HepG2 (cell line): ENCODE measurements around the gene PRR22. TPM values are rescaled to one million over a fixed set of nuclear protein-coding genes. Genes with fewer than 3 reads are reported as not detected.
A peak's percentile ranks its signal among the peaks of the same experiment; 100 is the strongest.

ENCODE experiments used
- CAMTA2 ChIP-seq: sonication (generic); formaldehyde crosslinking; IDR thresholded peaks from 2 replicates; pipeline ENCODE4 v1.4.0; 2020; ENCODE audit warnings: mild to moderate bottlenecking, missing genetic modification reagents, borderline replicate concordance
- KLF11 ChIP-seq: IDR thresholded peaks from 2 replicates; pipeline ENCODE4 v1.6.1; 2016; ENCODE audit warnings: missing compliant biosample characterization
- KLF12 ChIP-seq: sonication (generic); formaldehyde crosslinking; IDR thresholded peaks from 2 replicates; pipeline ENCODE4 v1.4.0; 2020; ENCODE audit warnings: missing genetic modification reagents, borderline replicate concordance
- MLLT10 ChIP-seq: sonication (generic); formaldehyde crosslinking; IDR thresholded peaks from 2 replicates; pipeline ENCODE4 v1.4.0; 2020; ENCODE audit warnings: missing genetic modification reagents
- NAIF1 ChIP-seq: sonication (generic); formaldehyde crosslinking; IDR thresholded peaks from 2 replicates; pipeline ENCODE4 v1.5.0; 2020; ENCODE audit warnings: mild to moderate bottlenecking, missing genetic modification reagents, borderline replicate concordance
- RAD21 ChIP-seq: fragments of 450-650 bp; formaldehyde crosslinking; IDR thresholded peaks from 2 replicates; pipeline ENCODE4 v1.5.0; 2020; ENCODE audit warnings: mild to moderate bottlenecking
- RXRB ChIP-seq: IDR thresholded peaks from 2 replicates; pipeline ENCODE4 v1.6.1; 2016; ENCODE audit warnings: borderline replicate concordance, missing genetic modification reagents, missing compliant biosample characterization
- SNAPC4 ChIP-seq: sonication (generic); formaldehyde crosslinking; IDR thresholded peaks from 2 replicates; pipeline ENCODE4 v1.4.0; 2020; ENCODE audit warnings: mild to moderate bottlenecking, missing genetic modification reagents
- SUZ12 ChIP-seq: fragments of 150-350 bp; IDR thresholded peaks from 2 replicates; pipeline ENCODE4 v1.6.1; 2014; ENCODE audit warnings: low read depth, low read length
- TEAD2 ChIP-seq: sonication (generic); formaldehyde crosslinking; IDR thresholded peaks from 2 replicates; pipeline ENCODE4 v1.9.0; 2021; ENCODE audit warnings: missing genetic modification reagents
- ZBTB1 ChIP-seq: sonication (generic); formaldehyde crosslinking; IDR thresholded peaks from 2 replicates; pipeline ENCODE4 v1.4.0; 2020; ENCODE audit warnings: missing genetic modification reagents, borderline replicate concordance
- ZBTB4 ChIP-seq: sonication (generic); formaldehyde crosslinking; IDR thresholded peaks from 2 replicates; pipeline ENCODE4 v1.4.0; 2020; ENCODE audit warnings: missing genetic modification reagents, mild to moderate bottlenecking, borderline replicate concordance
- ZFP36 ChIP-seq: fragments of 150-350 bp; IDR thresholded peaks from 2 replicates; pipeline ENCODE4 v1.6.1; 2018; ENCODE audit warnings: borderline replicate concordance, low read length, low read depth; ENCODE audit not compliant: partially characterized antibody
- ZNF225 ChIP-seq: sonication (generic); formaldehyde crosslinking; IDR thresholded peaks from 2 replicates; pipeline ENCODE4 v1.4.0; 2020; ENCODE audit warnings: mild to moderate bottlenecking, missing genetic modification reagents
- ZSCAN25 ChIP-seq: sonication (generic); formaldehyde crosslinking; IDR thresholded peaks from 2 replicates; pipeline ENCODE4 v1.8.0; 2022; ENCODE audit warnings: mild to moderate bottlenecking, missing genetic modification reagents
- polyA plus RNA-seq, 8 experiments: library from polyadenylated mRNA; depleted of rRNA in 3 of 8; stranded (reverse) in 7 of 8; unstranded in 1 of 8; fragments of >200 nt; fragmentation: Illumina TruSeq in 4 of 8; extraction: Trizol in 4 of 8; gene quantifications; 2 replicates each; pipeline versions ENCODE4 v1.2.1 to v1.2.3, GENCODE V29; 2011 to 2016; ENCODE audit warnings: low read depth in 4 of 8, missing spikeins in 1 of 8, mixed read lengths in 1 of 8; ENCODE audit not compliant: insufficient read depth in 1 of 8
- total RNA-seq, 5 experiments: library from RNA; depleted of rRNA; stranded (reverse); fragments of >200 nt; fragmentation: Illumina TruSeq; extraction: Trizol; gene quantifications; 2 replicates each; pipeline ENCODE4 v1.2.3, GENCODE V29; 2016; ENCODE audit warnings: low read depth in 1 of 5
- TF ChIP-seq, protein P1 (sequence below): sonication (generic); formaldehyde crosslinking; IDR thresholded peaks from 2 replicates; pipeline ENCODE4 v1.9.0; 2021; ENCODE audit warnings: missing genetic modification reagents, borderline replicate concordance
- TF ChIP-seq, protein P2 (sequence below): sonication (generic); formaldehyde crosslinking; IDR thresholded peaks from 2 replicates; pipeline ENCODE4 v1.5.1; 2020; ENCODE audit warnings: mild to moderate bottlenecking, missing genetic modification reagents, borderline replicate concordance

PRR22 gene
- total and polyA plus RNA-seq, 2 of the 13 experiments (the other 11 are each of a cell fraction or from before 2014, with no cell fraction given) = 0.84 to 2.3 TPM

GRCh38 chr19:5790559-5791520, 6.3 kb upstream of the PRR22 start, which contains the start of gene DUS3L (continued):
- no peak for TF ChIP-seq MLLT10
- peak; percentile 91 for TF ChIP-seq ZNF225 (CRISPR knock-in tag)
- no peak; the same call in 1 of the 2 replicates for TF ChIP-seq RAD21 (CRISPR knock-in tag)
- TF ChIP-seq, protein P1, sequence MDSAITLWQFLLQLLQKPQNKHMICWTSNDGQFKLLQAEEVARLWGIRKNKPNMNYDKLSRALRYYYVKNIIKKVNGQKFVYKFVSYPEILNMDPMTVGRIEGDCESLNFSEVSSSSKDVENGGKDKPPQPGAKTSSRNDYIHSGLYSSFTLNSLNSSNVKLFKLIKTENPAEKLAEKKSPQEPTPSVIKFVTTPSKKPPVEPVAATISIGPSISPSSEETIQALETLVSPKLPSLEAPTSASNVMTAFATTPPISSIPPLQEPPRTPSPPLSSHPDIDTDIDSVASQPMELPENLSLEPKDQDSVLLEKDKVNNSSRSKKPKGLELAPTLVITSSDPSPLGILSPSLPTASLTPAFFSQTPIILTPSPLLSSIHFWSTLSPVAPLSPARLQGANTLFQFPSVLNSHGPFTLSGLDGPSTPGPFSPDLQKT (CRISPR knock-in tag) = no peak
- TF ChIP-seq ZFP36 = no peak
- peak; percentile 93; the same call in 1 of the 2 replicates for TF ChIP-seq SNAPC4 (CRISPR knock-in tag)
- no peak; the same call in 1 of the 2 replicates for TF ChIP-seq KLF11 (CRISPR knock-in tag)
- TF ChIP-seq NAIF1 (CRISPR knock-in tag) = peak; percentile 71; the same call in 1 of the 2 replicates
- TF ChIP-seq TEAD2 = no peak
- TF ChIP-seq ZBTB4 (CRISPR knock-in tag) = peak; percentile 50; the same call in 1 of the 2 replicates
- TF ChIP-seq ZSCAN25 (CRISPR knock-in tag) = peak; percentile 77; the same call in 1 of the 2 replicates
- peak; percentile 92 for TF ChIP-seq SUZ12
- TF ChIP-seq ZBTB1 (CRISPR knock-in tag) = no peak
- TF ChIP-seq, protein P2, sequence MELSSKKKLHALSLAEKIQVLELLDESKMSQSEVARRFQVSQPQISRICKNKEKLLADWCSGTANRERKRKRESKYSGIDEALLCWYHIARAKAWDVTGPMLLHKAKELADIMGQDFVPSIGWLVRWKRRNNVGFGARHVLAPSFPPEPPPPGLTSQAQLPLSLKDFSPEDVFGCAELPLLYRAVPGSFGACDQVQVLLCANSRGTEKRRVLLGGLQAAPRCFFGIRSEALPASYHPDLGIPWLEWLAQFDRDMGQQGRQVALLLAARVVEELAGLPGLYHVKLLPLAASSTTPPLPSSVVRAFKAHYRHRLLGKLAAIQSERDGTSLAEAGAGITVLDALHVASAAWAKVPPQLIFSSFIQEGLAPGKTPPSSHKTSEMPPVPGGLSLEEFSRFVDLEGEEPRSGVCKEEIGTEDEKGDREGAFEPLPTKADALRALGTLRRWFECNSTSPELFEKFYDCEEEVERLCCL (CRISPR knock-in tag) = peak; percentile 93
- no peak for TF ChIP-seq CAMTA2 (CRISPR knock-in tag)
- peak; percentile 40 for TF ChIP-seq RXRB (CRISPR knock-in tag)
- TF ChIP-seq KLF12 = no peak
